ENCODE measurements around the gene UPK1B.

UPK1B gene

DNA sequence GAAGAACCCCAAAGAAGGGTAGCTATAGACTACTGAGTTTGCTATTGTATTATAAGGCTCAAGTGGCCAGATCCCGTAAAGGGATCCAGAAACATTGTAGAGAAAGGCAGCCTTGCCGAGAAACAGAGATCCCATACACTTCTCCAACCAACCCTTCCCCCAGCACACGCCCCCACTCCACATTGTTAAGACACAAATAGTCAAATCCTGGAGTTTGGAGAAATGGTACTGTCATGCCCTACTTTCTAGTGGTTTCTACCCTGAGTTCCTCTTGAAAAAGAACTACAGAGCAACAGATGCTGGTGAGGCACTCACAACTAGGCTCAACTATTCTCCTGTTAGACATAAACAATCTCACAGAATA, 34.1 kb downstream of the UPK1B start:
- no peak overlapping the region for H3K4me3 ChIP-seq (replicated peaks; ENCODE audit: low read depth, low read length)
- TF ChIP-seq, protein P1, sequence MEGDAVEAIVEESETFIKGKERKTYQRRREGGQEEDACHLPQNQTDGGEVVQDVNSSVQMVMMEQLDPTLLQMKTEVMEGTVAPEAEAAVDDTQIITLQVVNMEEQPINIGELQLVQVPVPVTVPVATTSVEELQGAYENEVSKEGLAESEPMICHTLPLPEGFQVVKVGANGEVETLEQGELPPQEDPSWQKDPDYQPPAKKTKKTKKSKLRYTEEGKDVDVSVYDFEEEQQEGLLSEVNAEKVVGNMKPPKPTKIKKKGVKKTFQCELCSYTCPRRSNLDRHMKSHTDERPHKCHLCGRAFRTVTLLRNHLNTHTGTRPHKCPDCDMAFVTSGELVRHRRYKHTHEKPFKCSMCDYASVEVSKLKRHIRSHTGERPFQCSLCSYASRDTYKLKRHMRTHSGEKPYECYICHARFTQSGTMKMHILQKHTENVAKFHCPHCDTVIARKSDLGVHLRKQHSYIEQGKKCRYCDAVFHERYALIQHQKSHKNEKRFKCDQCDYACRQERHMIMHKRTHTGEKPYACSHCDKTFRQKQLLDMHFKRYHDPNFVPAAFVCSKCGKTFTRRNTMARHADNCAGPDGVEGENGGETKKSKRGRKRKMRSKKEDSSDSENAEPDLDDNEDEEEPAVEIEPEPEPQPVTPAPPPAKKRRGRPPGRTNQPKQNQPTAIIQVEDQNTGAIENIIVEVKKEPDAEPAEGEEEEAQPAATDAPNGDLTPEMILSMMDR (IDR thresholded peaks at IDR 0.05; ENCODE audit: low read length, missing control alignments), result no peak
- DNase-seq (ENCODE audit: low read depth), result no peak

DNA sequence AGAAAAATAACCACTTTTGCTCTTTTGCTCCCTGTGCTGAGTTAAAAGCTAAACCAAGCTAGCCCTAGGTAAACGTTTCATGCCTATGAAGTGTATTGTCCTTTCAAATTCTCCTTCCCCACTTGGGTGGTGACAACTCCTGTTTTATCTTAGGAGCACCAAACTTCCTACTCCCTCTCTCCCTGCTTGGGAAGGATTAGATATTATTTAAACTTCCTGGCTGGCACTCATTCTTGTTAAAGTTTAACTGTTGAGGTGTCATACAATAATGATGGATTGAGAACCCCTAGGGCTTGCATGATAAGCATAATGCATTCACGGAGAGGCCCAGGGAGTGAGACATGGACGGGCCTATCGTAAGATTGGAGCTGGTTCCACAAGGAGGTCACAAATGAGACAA, 37.8 kb downstream of the UPK1B start:
- no peak for DNase-seq (ENCODE audit: low read depth)
- no peak overlapping the region for H3K4me3 ChIP-seq (replicated peaks; ENCODE audit: low read depth, low read length)
- TF ChIP-seq, protein P1 (IDR thresholded peaks at IDR 0.05; ENCODE audit: low read length, missing control alignments), result no peak

DNA sequence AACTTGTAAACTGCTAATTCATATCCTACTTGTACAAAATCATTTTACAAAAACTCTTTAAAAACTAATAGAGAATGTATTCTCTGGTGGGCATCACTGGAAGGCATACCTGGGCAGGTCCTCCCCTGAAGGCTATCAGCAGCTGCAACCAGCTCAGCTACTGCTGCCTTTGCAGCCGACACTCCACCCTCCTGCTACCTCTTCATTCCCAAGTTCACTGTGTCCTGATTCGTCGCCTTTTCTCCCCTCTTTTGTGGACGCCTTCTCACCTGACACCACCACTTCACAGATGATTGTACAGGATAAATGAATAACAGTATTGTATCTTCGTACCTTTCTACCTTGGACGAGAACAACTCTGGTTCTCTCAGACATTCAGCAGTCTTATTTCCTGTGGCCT, 38.4 kb downstream of the UPK1B start:
- no peak for DNase-seq (ENCODE audit: low read depth)
- H3K4me3 ChIP-seq (replicated peaks; ENCODE audit: low read depth, low read length), result no peak overlapping the region
- TF ChIP-seq, protein P1 (IDR thresholded peaks at IDR 0.05; ENCODE audit: low read length, missing control alignments), result no peak

DNA sequence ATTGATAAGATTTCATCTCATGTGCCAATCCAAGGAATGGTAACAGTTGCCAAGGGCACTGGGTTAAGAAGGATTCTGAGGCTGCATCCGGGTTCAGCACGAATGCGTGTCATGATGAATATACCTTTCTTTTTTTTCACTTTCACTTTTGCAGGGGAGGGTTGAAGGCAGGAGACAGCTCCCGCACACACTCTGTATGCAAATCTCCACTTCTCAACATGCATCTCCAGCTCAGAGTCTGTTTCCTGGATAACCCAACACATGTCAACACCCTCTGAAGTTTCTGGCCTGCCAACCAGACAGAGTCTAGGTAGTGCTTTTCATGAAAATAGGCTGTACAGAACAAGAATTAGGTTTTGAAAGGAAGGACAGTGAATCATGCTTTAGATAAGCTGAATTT, 45.7 kb downstream of the UPK1B start:
- TF ChIP-seq, protein P1 (IDR thresholded peaks at IDR 0.05; ENCODE audit: low read length, missing control alignments), result no peak
- DNase-seq (ENCODE audit: low read depth), result peak; percentile 36
- no peak overlapping the region for H3K4me3 ChIP-seq (replicated peaks; ENCODE audit: low read depth, low read length)

DNA sequence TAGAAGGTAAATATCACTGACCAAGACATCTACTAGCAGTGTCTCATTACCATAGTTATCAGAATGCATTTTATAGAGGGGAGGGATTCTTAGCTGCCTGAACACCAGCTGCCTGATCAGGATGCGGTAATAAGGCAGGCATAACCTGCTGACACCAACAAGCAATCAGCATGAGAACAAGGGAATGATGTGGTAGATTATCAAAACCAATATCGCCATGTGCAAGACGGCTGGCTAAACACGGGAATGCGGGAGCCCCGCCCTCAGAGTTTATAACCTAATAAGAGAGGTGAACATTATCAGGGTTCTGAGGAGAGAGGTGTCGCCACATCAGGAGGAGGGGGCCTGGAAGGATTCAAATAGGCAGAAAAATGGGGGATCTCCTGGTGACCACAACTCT, 46.8 kb downstream of the UPK1B start:
- TF ChIP-seq, protein P1 (IDR thresholded peaks at IDR 0.05; ENCODE audit: low read length, missing control alignments), result no peak
- DNase-seq (ENCODE audit: low read depth), result no peak
- no peak overlapping the region for H3K4me3 ChIP-seq (replicated peaks; ENCODE audit: low read depth, low read length)

DNA sequence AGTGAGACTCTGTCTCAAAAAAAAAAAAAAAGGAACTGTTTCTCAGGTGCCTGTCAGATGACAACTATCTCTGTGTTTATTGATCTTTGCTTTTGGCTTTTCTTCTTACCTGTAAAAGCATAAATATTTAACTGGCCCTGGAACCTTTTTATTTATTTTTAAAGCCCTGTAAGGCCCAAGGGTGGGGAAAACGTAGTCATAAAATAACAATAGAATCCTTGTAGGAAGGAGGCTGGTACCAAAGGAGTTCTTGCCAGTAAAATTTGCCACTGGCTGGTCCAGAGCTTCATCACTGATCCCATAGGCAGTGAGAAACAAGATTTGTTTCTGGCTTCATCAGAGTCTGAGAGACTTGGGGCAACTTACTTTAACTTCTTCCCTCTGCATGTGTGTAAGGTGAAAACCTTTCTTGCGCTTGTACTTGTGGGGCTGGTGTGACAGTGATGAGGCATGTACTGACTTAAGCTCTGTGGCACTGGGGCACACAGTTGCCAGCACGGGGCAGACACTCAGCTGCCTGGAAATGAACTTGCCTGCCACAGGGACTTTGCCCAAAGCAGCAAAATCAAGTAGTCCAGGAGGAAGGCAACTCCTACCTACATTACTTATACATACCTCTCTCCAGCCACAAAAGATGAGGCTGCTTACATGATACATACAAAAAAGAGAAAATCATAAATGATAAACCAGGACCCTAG, 47.7 kb downstream of the UPK1B start:
- TF ChIP-seq, protein P1 (IDR thresholded peaks at IDR 0.05; ENCODE audit: low read length, missing control alignments), result no peak
- no peak for DNase-seq (ENCODE audit: low read depth)
- H3K4me3 ChIP-seq (replicated peaks; ENCODE audit: low read depth, low read length), result no peak overlapping the region

DNA sequence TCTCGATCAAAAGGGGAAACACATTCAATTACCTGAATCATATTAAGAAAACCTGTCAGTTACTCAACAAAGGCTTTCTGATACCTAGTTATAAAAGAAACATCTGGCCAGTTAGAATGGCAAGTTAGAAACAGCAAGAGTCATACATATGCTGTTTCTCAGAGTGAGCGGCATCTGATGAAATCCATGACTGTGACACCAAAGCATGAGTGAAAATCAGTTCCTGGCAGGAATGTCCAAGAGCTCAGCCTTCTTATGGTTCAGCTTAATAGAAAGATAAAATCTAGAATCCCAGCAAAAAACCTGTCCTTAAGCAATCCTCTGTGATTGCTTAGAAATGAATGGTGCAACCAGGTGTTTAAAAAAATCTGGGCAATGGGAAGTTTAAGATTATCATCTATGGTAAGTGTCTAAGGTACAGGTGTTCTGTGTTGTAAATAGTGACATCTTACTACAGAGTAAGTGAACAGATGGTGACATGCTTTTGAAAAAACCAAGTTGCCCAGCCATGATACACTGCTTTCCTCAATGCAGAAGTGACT, 48.5 kb downstream of the UPK1B start:
- no peak for DNase-seq (ENCODE audit: low read depth)
- TF ChIP-seq, protein P1 (IDR thresholded peaks at IDR 0.05; ENCODE audit: low read length, missing control alignments), result no peak
- no peak overlapping the region for H3K4me3 ChIP-seq (replicated peaks; ENCODE audit: low read depth, low read length)
